Esophagus squamous epithelium (tissue), 4 donors: ENCODE measurements around the gene PRKG1.

ENCODE experiments used
- CTCF ChIP-seq, 6 experiments: fragments of 450-650 bp in 4 of 6; fragments of 200-600 bp in 2 of 6; sonication (generic) in 2 of 6; IDR thresholded peaks; one replicate each; pipeline ENCODE4 v1.5.1; 2016 to 2019; ENCODE audit warnings: antibody characterized with exemption in 6 of 6, mild to moderate bottlenecking in 4 of 6, moderate library complexity in 4 of 6
- POLR2A ChIP-seq, 4 donors: fragments of 450-650 bp; IDR thresholded peaks; one replicate each; pipeline ENCODE4 v1.6.1; 2017; ENCODE audit warnings: antibody characterized with exemption in 4 of 4, mild to moderate bottlenecking in 4 of 4, moderate library complexity in 3 of 4

- no peak for TF ChIP-seq POLR2A (IDR thresholded peaks at IDR 0.05)
- TF ChIP-seq CTCF (IDR thresholded peaks at IDR 0.05): no peak
These were observed 1033.9 kb downstream of the PRKG1 start for GRCh38 chr10:52108236-52108635.
